Uterus (tissue), 4 donors: ENCODE results near the gene GSTO1. TPM values are rescaled to one million over a fixed set of nuclear protein-coding genes. Genes with fewer than 3 reads are reported as not detected.

Experiments used
- DNase-seq, 2 donors: peaks; one replicate each; pipeline ENCODE4 v3.0.0-alpha.2; 2019 to 2020
- H3K27ac ChIP-seq, 2 donors: fragments of 200-600 bp; sonication (generic); 1 replicate in 1 of 2; 2 replicates in 1 of 2; pipeline ENCODE4 v1.5.1; 2016 to 2018
- H3K27me3 ChIP-seq, 2 donors: fragments of 200-600 bp; sonication (generic); one replicate each; pipeline ENCODE4 v1.5.1; 2018 to 2019; ENCODE audit warnings: control low read depth in 1 of 2
- H3K36me3 ChIP-seq, 2 donors: fragments of 200-600 bp; sonication (generic); one replicate each; pipeline ENCODE4 v1.5.1; 2019; ENCODE audit warnings: control low read depth in 1 of 2
- H3K4me1 ChIP-seq, 2 donors: fragments of 200-600 bp; sonication (generic); one replicate each; pipeline ENCODE4 v1.5.1; 2018 to 2019; ENCODE audit warnings: control low read depth in 1 of 2
- H3K4me3 ChIP-seq, 2 donors: fragments of 200-600 bp; sonication (generic); 1 replicate in 1 of 2; 2 replicates in 1 of 2; pipeline ENCODE4 v1.5.1; 2018 to 2019; ENCODE audit warnings: mild to moderate bottlenecking in 1 of 2
- H3K9me3 ChIP-seq, 2 donors: fragments of 200-600 bp; sonication (generic); one replicate each; pipeline ENCODE4 v1.5.1; 2019; ENCODE audit warnings: control low read depth in 1 of 2
- POLR2A ChIP-seq, 2 donors: fragments of 450-650 bp; IDR thresholded peaks; one replicate each; pipeline ENCODE4 v1.6.1; 2016; ENCODE audit warnings: antibody characterized with exemption in 2 of 2, mild to moderate bottlenecking in 1 of 2, moderate library complexity in 1 of 2
- intact Hi-C: fragments of 100-400 bp; cut with DNase I; formaldehyde crosslinking; loops from one replicate; pipeline ENCODE4 v1.15.1; 2023; ENCODE audit warnings: low total_unique reads
- total RNA-seq, 4 donors: library from RNA; depleted of rRNA in 3 of 4; stranded (reverse); fragments of >200 nt in 3 of 4; gene quantifications; one replicate each; pipeline versions ENCODE4 v1.1.0 to v1.2.4, GENCODE V29; 2014 to 2023
- TF ChIP-seq, protein P1 (sequence below), 4 experiments: fragments of 200-600 bp in 2 of 4; fragments of 450-650 bp in 2 of 4; sonication (generic) in 2 of 4; IDR thresholded peaks; one replicate each; pipeline ENCODE4 v1.5.1; 2016 to 2019; ENCODE audit warnings: antibody characterized with exemption in 4 of 4, mild to moderate bottlenecking in 2 of 4, moderate library complexity in 1 of 4
- donor health status: DM: yes; HTN: yes; CAD: no.

Gene GSTO1
- total RNA-seq, 4 donors from 2014 or later, result 54.7 to 131 (median 102) TPM

DNA sequence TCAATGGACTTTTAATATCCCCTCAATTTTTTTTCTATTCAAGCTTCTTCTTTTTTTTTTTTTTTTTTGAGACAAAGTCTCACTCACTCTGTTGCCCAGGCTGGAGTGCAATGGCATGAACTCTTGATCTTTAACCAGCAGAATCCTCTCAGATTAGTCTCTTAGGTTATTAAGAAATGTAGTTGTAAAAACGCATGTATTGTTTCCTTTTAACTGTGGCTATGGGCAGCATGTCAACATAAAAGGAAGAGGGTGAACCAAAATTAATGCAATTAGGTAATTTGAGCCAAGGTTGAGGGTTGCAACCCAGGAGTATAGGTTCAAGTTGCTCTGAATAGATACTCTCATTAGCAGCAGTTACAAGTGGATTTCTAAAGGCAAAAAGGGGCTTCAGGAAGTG, 4.3 kb upstream of the GSTO1 start:
- DNase-seq, result no peak
- Histone ChIP-seq H3K27me3 (no peaks in the 10 kb centered on the region), H3K36me3 (no peaks in the 10 kb centered on the region), H3K4me3 (no peak overlapping the region), H3K4me1 (no peaks in the 10 kb centered on the region), H3K9me3 (no peaks in the 10 kb centered on the region), H3K27ac (no peak overlapping the region)
- TF ChIP-seq POLR2A (IDR thresholded peaks at IDR 0.05), result no peak
- TF ChIP-seq, protein P1, sequence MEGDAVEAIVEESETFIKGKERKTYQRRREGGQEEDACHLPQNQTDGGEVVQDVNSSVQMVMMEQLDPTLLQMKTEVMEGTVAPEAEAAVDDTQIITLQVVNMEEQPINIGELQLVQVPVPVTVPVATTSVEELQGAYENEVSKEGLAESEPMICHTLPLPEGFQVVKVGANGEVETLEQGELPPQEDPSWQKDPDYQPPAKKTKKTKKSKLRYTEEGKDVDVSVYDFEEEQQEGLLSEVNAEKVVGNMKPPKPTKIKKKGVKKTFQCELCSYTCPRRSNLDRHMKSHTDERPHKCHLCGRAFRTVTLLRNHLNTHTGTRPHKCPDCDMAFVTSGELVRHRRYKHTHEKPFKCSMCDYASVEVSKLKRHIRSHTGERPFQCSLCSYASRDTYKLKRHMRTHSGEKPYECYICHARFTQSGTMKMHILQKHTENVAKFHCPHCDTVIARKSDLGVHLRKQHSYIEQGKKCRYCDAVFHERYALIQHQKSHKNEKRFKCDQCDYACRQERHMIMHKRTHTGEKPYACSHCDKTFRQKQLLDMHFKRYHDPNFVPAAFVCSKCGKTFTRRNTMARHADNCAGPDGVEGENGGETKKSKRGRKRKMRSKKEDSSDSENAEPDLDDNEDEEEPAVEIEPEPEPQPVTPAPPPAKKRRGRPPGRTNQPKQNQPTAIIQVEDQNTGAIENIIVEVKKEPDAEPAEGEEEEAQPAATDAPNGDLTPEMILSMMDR (IDR thresholded peaks at IDR 0.05), result no peak
- intact Hi-C loops, result no loop called here

DNA sequence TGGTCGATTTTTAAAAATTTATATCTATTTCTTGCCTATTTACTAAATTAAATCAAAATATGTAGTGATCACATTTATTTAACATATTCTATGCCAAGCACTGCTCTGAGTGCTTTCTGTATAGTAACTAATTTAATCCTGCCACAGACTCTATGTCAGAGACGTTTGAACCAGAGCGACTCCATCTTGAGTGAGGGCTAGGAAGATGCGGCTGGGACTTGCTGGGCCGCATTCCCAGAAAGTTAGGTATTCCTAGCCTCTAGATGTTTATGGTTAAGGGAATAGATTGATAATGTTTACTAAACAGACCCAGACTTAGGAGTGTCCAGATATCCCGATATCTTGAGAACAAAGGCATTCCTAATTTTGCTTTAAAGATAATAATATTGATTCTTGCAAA, 3.2 kb upstream of the GSTO1 start:
- no peak for DNase-seq
- Histone ChIP-seq H3K4me3 (no peak overlapping the region), H3K4me1 (no peaks in the 10 kb centered on the region), H3K36me3 (no peaks in the 10 kb centered on the region), H3K27ac (no peak overlapping the region), H3K27me3 (no peaks in the 10 kb centered on the region), H3K9me3 (no peaks in the 10 kb centered on the region)
- intact Hi-C loops, result no loop called here
- no peak for TF ChIP-seq POLR2A (IDR thresholded peaks at IDR 0.05)
- TF ChIP-seq, protein P1 (IDR thresholded peaks at IDR 0.05), result no peak

DNA sequence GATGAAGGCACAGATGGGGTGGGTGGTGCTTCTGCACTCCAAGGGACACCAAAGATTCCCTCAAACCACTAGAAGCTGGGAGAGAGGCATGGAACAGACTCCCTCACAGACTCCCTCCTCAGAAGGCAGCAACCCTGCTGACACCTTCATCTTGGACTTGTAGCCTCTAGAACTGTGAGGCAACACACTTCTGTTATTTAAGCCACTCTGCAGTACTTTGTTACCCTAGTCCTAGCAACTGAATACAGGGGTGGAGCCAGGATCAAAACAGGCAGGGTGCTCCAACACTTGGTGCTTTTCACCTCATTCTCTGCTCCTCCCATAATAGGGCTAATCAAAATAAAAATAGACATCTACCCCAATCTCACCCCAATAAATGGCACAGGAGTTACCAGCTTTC, 2.3 kb upstream of the GSTO1 start:
- no peaks in the 10 kb centered on the region for H3K27me3 ChIP-seq
- DNase-seq, result no peak
- H3K27ac ChIP-seq, result no peak overlapping the region
- no peak overlapping the region for H3K4me3 ChIP-seq
- no peak for TF ChIP-seq POLR2A (IDR thresholded peaks at IDR 0.05)
- H3K9me3 ChIP-seq, result no peaks in the 10 kb centered on the region
- H3K36me3 ChIP-seq, result no peaks in the 10 kb centered on the region
- peaks cover 0 to 5% of the 10 kb centered on the region in 2 donors for H3K4me1 ChIP-seq
- intact Hi-C loops, result no loop called here

DNA sequence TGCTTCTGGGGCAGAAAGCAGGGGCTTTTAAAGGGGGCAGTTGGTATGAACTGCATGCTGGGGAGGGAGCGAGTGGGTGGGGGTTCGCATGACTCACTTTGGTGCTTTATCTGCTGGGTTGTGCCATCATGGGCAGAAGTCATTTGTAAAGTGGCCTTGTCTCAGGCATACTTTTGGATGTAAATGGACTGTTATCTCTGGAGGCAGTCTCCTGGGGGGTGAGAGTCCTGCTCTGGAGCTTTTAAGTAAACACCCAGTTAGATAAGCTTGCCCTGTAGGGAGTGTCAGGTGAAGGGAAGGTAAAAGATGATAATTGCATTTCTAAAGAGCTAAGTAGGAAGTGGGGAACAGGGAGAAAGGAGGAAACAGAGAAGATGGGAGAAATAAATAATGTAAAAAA, 1.6 kb upstream of the GSTO1 start:
- Histone ChIP-seq H3K4me1 (peaks cover 0 to 5% of the 10 kb centered on the region in 2 donors), H3K27me3 (no peaks in the 10 kb centered on the region), H3K9me3 (no peaks in the 10 kb centered on the region), H3K27ac (no peak overlapping the region), H3K4me3 (no peak overlapping the region), H3K36me3 (no peaks in the 10 kb centered on the region)
- intact Hi-C loops, result no loop called here
- TF ChIP-seq, protein P1 (IDR thresholded peaks at IDR 0.05), result no peak
- no peak for TF ChIP-seq POLR2A (IDR thresholded peaks at IDR 0.05)
- DNase-seq, result no peak

DNA sequence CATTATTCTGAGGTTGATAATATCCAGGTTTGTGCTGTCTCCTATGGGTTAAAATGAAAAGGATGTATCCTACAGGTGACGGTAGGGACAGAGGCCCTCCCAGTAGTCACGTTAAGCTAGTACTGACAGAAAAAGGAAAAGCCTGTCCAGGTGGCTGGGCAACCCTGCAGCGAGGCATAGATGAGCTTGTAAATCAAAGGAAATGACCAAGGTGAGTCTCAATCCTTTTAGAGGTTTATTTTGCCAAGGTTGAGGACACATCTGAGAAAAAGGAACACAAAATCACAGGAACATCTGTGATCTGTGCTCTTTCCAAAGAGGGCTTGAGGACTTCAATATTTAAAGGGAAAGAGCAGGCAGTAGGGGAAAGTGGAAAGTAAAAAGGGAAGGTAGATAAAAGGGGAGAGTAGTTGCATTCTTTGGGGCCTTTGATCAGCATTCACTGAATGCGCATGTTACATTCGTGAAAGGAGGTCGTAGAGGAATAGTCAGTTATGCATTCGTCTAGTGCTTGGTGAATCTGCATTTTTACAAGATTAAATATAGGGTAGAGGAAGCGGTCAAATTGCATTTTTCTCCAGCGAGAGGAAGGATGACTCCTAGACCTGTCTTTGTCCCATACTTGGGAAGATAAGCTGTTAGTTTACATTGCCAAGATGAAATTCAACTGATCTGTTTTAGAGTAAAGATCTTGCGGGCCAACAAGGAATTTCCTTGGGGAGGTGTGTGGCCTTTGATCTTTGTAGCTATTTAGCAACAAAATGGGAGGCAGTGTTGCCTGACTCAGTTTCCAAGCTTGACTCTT, 884 bp upstream of the GSTO1 start:
- H3K9me3 ChIP-seq, result no peaks in the 10 kb centered on the region
- H3K27ac ChIP-seq, result peak overlapping the region; percentile 97 to 99
- TF ChIP-seq, protein P1 (IDR thresholded peaks at IDR 0.05), result no peak
- TF ChIP-seq POLR2A (IDR thresholded peaks at IDR 0.05), result no peak
- intact Hi-C loops, result no loop called here
- H3K36me3 ChIP-seq, result no peaks in the 10 kb centered on the region
- H3K4me3 ChIP-seq, result peak overlapping the region; percentile 73 to 100
- H3K4me1 ChIP-seq, result peaks cover 0 to 5% of the 10 kb centered on the region in 2 donors
- DNase-seq, result no peak
- no peaks in the 10 kb centered on the region for H3K27me3 ChIP-seq
